ENCODE data around the gene HRCT1.
"Not testable (repeated sequence)": the region's sequence is repeated elsewhere in the genome, so short reads cannot be mapped to it uniquely, and the experiment has no call there.

HRCT1 gene

GRCh38 chr9:35905912-35906679 lies at the start of gene HRCT1:
HRCT1 (plus strand) TSS chr9:35906202; CDS start chr9:35906288, 86 bp downstream.
- no peak for DNase-seq (ENCODE audit: low read depth in 2 of 2)

- DNase-seq (ENCODE audit: low read depth in 2 of 2), result no peak
These were observed 49.8 kb upstream of the HRCT1 start for GRCh38 chr9:35856206-35856605.

GRCh38 chr9:35856882-35857281 lies 49.1 kb upstream of the HRCT1 start:
- no peak for DNase-seq (ENCODE audit: low read depth in 2 of 2)

- DNase-seq (ENCODE audit: low read depth in 2 of 2), result no peak
These were observed 47.5 kb upstream of the HRCT1 start for GRCh38 chr9:35858458-35858857.

GRCh38 chr9:35859310-35859989 lies 46.6 kb upstream of the HRCT1 start:
- no peak for DNase-seq (ENCODE audit: low read depth in 2 of 2)

- DNase-seq (ENCODE audit: low read depth in 2 of 2), result no peak
These were observed 46.0 kb upstream of the HRCT1 start for GRCh38 chr9:35859990-35860339.

GRCh38 chr9:35861161-35861897 lies 44.7 kb upstream of the HRCT1 start:
- no peak for DNase-seq (ENCODE audit: low read depth in 2 of 2)

- DNase-seq (ENCODE audit: low read depth in 2 of 2), result no peak
These were observed 43.7 kb upstream of the HRCT1 start for GRCh38 chr9:35862328-35862727.

- no peak for DNase-seq (ENCODE audit: low read depth in 2 of 2)
These were observed 42.4 kb upstream of the HRCT1 start for GRCh38 chr9:35863583-35863982.

GRCh38 chr9:35864695-35865255 lies 41.2 kb upstream of the HRCT1 start:
- DNase-seq (ENCODE audit: low read depth in 2 of 2), result no peak

GRCh38 chr9:35867538-35867937 lies 38.5 kb upstream of the HRCT1 start:
- no peak for DNase-seq (ENCODE audit: low read depth in 2 of 2)

GRCh38 chr9:35868933-35869332 lies 37.1 kb upstream of the HRCT1 start:
- DNase-seq (ENCODE audit: low read depth in 2 of 2), result no peak

- no peak for DNase-seq (ENCODE audit: low read depth in 2 of 2)
These were observed 36.3 kb upstream of the HRCT1 start for GRCh38 chr9:35869621-35870216.

GRCh38 chr9:35870351-35870923 lies 35.6 kb upstream of the HRCT1 start, which contains the start of gene OR13J1:
OR13J1 (minus strand) TSS chr9:35870401; CDS start chr9:35870401, 0 bp downstream.
- DNase-seq (ENCODE audit: low read depth in 2 of 2), result no peak

GRCh38 chr9:35871545-35871944 lies 34.5 kb upstream of the HRCT1 start:
- no peak for DNase-seq (ENCODE audit: low read depth in 2 of 2)

GRCh38 chr9:35872505-35872904 lies 33.5 kb upstream of the HRCT1 start:
- DNase-seq (ENCODE audit: low read depth in 2 of 2), result no peak

- DNase-seq (ENCODE audit: low read depth in 2 of 2), result peak; percentile 67 to 69
These were observed 23.6 kb upstream of the HRCT1 start for GRCh38 chr9:35882263-35882848.

GRCh38 chr9:35882996-35883395 lies 23.0 kb upstream of the HRCT1 start:
- DNase-seq (ENCODE audit: low read depth in 2 of 2), result no peak

GRCh38 chr9:35884908-35885307 lies 21.1 kb upstream of the HRCT1 start:
- not testable (repeated sequence) for DNase-seq (ENCODE audit: low read depth in 2 of 2)

GRCh38 chr9:35891646-35892045 lies 14.4 kb upstream of the HRCT1 start:
- DNase-seq (ENCODE audit: low read depth in 2 of 2), result no peak

- DNase-seq (ENCODE audit: low read depth in 2 of 2), result no peak
These were observed 14.0 kb upstream of the HRCT1 start for GRCh38 chr9:35892051-35892450.
